Peyer's patch (tissue), 4 donors: ENCODE results near the gene DOCK11.

ENCODE experiments used
- POLR2A ChIP-seq, 2 donors: fragments of 450-650 bp; IDR thresholded peaks; one replicate each; pipeline ENCODE4 v1.5.1; 2017; ENCODE audit warnings: antibody characterized with exemption in 2 of 2, mild to moderate bottlenecking in 2 of 2, moderate library complexity in 2 of 2
- TF ChIP-seq, protein P1 (sequence below), 6 experiments: fragments of 450-650 bp in 4 of 6; fragments of 200-600 bp in 2 of 6; sonication (generic) in 1 of 6; IDR thresholded peaks; one replicate each; pipeline ENCODE4 v1.5.1; 2017 to 2019; ENCODE audit warnings: antibody characterized with exemption in 6 of 6, mild to moderate bottlenecking in 3 of 6, moderate library complexity in 1 of 6

DNA sequence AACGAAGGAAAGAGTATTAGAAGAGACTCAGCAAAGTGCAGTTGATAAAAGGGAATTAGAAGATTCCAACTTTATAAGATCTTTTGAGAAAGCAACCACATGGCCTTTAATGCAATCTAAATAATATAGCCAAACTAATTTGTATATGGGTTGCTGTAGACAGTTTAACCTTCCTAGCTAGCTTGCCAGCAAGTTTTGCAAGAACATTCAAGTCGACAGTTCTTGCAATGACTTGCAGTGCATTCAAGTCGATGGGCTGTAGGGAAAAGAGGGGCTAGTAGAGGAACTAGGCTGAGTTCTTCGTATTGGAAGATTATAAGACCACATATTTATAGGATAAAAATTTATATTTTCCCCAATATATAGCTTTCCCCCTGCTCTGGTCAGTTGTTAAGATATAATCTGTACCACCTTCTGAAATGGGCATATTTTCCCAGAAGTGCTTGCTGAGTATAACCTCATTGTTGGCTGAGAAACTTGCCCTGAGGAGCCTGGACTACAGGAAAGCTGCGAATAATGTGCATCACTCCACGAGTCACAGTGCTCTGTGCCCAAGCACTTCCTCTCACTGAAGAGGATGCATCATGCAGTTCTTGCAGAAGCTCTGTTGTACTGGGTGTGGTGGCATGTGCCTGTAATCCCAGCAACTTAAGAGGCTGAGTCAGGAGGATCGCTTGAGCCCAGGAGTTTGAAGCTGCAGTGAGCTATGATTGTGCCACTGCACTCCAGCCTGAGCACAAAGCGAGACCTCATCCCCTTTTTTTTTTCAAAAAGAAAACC lies 56.7 kb downstream of the DOCK11 start:
- TF ChIP-seq, protein P1, sequence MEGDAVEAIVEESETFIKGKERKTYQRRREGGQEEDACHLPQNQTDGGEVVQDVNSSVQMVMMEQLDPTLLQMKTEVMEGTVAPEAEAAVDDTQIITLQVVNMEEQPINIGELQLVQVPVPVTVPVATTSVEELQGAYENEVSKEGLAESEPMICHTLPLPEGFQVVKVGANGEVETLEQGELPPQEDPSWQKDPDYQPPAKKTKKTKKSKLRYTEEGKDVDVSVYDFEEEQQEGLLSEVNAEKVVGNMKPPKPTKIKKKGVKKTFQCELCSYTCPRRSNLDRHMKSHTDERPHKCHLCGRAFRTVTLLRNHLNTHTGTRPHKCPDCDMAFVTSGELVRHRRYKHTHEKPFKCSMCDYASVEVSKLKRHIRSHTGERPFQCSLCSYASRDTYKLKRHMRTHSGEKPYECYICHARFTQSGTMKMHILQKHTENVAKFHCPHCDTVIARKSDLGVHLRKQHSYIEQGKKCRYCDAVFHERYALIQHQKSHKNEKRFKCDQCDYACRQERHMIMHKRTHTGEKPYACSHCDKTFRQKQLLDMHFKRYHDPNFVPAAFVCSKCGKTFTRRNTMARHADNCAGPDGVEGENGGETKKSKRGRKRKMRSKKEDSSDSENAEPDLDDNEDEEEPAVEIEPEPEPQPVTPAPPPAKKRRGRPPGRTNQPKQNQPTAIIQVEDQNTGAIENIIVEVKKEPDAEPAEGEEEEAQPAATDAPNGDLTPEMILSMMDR (IDR thresholded peaks at IDR 0.05): no peak
- TF ChIP-seq POLR2A (IDR thresholded peaks at IDR 0.05): no peak
